Endothelial cell of umbilical vein (primary cell): ENCODE measurements around the gene NELFA. TPM values are rescaled to one million over a fixed set of nuclear protein-coding genes. Genes with fewer than 3 reads are reported as not detected.

Experiments
- BruUV-seq: library from RNA; stranded (reverse); fragments of 400-500 nt; replicated peaks from 2 replicates; lab custom pipeline; 2021; lab: Mats Ljungman, UMichigan
- CTCF ChIA-PET: fragments of 300-600, 350-600 bp; sonication (Branson Sonifier 250); formaldehyde crosslinking; loops from one replicate; lab custom pipeline; 2021; ENCODE audit warnings: antibody characterized with exemption, inconsistent platforms; lab: Charles Lee
- POLR2A ChIA-PET: fragments of 300-600, 350-600 bp; sonication (Branson Sonifier 250); formaldehyde crosslinking; loops from one replicate; lab custom pipeline; 2021; ENCODE audit warnings: antibody characterized with exemption, inconsistent platforms; lab: Charles Lee
- DNase-seq: peaks from one replicate; pipeline ENCODE4 v3.0.0-alpha.2; 2011; ENCODE audit warnings: low read depth, low spot score
- FAIRE-seq: peaks from 2 replicates; lab custom pipeline; 2011; peaks lifted over from hg19 to GRCh38; lab: Jason Lieb, UNC
- H2AFZ ChIP-seq: 2 replicates; pipeline ENCODE4 v1.6.0; 2012; ENCODE audit warnings: low read depth, low read length, control low read depth, inconsistent platforms
- H3K27ac ChIP-seq: 2 replicates; pipeline ENCODE4 v1.5.1; 2011; ENCODE audit warnings: low read depth, mild to moderate bottlenecking, control low read depth, low read length, moderate library complexity; ENCODE audit not compliant: insufficient read depth
- H3K27me3 ChIP-seq, 2 experiments: 2 replicates each; pipeline versions ENCODE4 v1.6.0 to v1.6.1; 2011; ENCODE audit warnings: low read length in 2 of 2, mixed read lengths in 1 of 2; ENCODE audit not compliant: control insufficient read depth in 2 of 2, insufficient read depth in 2 of 2
- H3K36me3 ChIP-seq, 2 experiments: 2 replicates in 1 of 2; 3 replicates in 1 of 2; pipeline ENCODE4 v1.5.1; 2011; ENCODE audit warnings: low read length in 2 of 2, mild to moderate bottlenecking in 1 of 2, moderate library complexity in 1 of 2; ENCODE audit not compliant: control insufficient read depth in 2 of 2, insufficient read depth in 2 of 2; ENCODE audit errors: extremely low read depth in 1 of 2
- H3K4me1 ChIP-seq: 3 replicates; pipeline ENCODE4 v1.5.1; 2011; ENCODE audit warnings: mild to moderate bottlenecking, low read length; ENCODE audit not compliant: control insufficient read depth, insufficient read depth; ENCODE audit errors: extremely low read depth
- H3K4me2 ChIP-seq: 2 replicates; pipeline ENCODE4 v1.6.1; 2011; ENCODE audit warnings: low read length, control low read depth, mixed read lengths; ENCODE audit not compliant: insufficient read depth
- H3K4me3 ChIP-seq, 3 experiments: fragments of 200-600 bp in 1 of 3; sonication (generic), shearing (Covaris generic) in 1 of 3; replicated peaks in 1 of 3; 2 replicates each; pipeline ENCODE4 v1.5.1; 2011 to 2016; ENCODE audit warnings: control low read depth in 3 of 3, low read length in 3 of 3, mild to moderate bottlenecking in 2 of 3, inconsistent platforms in 1 of 3, low read depth in 1 of 3, moderate library complexity in 1 of 3; ENCODE audit not compliant: insufficient read depth in 1 of 3
- H3K79me2 ChIP-seq: 2 replicates; pipeline ENCODE4 v1.6.0; 2012; ENCODE audit warnings: low read length, inconsistent platforms; ENCODE audit not compliant: control insufficient read depth, insufficient read depth
- H3K9ac ChIP-seq: replicated peaks from 2 replicates; pipeline ENCODE3; 2011; ENCODE audit warnings: low read length, control low read depth; ENCODE audit not compliant: insufficient read depth; ENCODE audit errors: extremely low read depth
- H3K9me1 ChIP-seq: replicated peaks from 3 replicates; pipeline ENCODE4 v1.6.0; 2011; ENCODE audit warnings: mild to moderate bottlenecking, low read length; ENCODE audit not compliant: control insufficient read depth, insufficient read depth; ENCODE audit errors: extremely low read depth
- H3K9me3 ChIP-seq: replicated peaks from 2 replicates; pipeline ENCODE4 v1.5.1; 2012; ENCODE audit warnings: low read length, inconsistent platforms; ENCODE audit not compliant: control insufficient read depth, insufficient read depth
- H4K20me1 ChIP-seq: replicated peaks from 2 replicates; pipeline ENCODE3; 2011; ENCODE audit warnings: mild to moderate bottlenecking, low read length; ENCODE audit not compliant: control insufficient read depth, insufficient read depth; ENCODE audit errors: extremely low read depth
- CTCF ChIP-seq, 2 donors: IDR thresholded peaks; 1 replicate in 1 of 2; 2 replicates in 1 of 2; pipeline ENCODE4 v1.5.1; 2011; ENCODE audit warnings: low read length in 2 of 2, mild to moderate bottlenecking in 2 of 2, moderate library complexity in 2 of 2, control low read depth in 1 of 2, inconsistent platforms in 1 of 2, low read depth in 1 of 2; ENCODE audit not compliant: insufficient read depth in 1 of 2; ENCODE audit errors: extremely low read depth in 1 of 2
- EZH2 ChIP-seq: IDR thresholded peaks from 2 replicates; pipeline ENCODE4 v1.6.1; 2012; ENCODE audit warnings: borderline replicate concordance, low read depth, mild to moderate bottlenecking, moderate library complexity, low read length, inconsistent platforms; ENCODE audit not compliant: severe bottlenecking
- FOS ChIP-seq: IDR thresholded peaks from 2 replicates; pipeline ENCODE4 v1.6.1; 2011; ENCODE audit warnings: mild to moderate bottlenecking, low read length, moderate library complexity, borderline replicate concordance; ENCODE audit not compliant: insufficient read depth
- GATA2 ChIP-seq: IDR thresholded peaks from 2 replicates; pipeline ENCODE4 v1.7.0; 2011; ENCODE audit warnings: low read depth, mild to moderate bottlenecking, moderate library complexity, mixed read lengths, low read length; ENCODE audit not compliant: insufficient read length, insufficient read depth
- JUN ChIP-seq: IDR thresholded peaks from 2 replicates; pipeline ENCODE4 v1.6.1; 2011; ENCODE audit warnings: borderline replicate concordance, low read depth; ENCODE audit not compliant: insufficient read length, insufficient read depth
- MAX ChIP-seq: IDR thresholded peaks from 2 replicates; pipeline ENCODE4 v1.6.1; 2011; ENCODE audit not compliant: insufficient read depth, insufficient read length
- MYC ChIP-seq: IDR thresholded peaks from one replicate; pipeline ENCODE4 v1.6.1; 2011; ENCODE audit warnings: mild to moderate bottlenecking, low read depth, low read length
- POLR2A ChIP-seq: IDR thresholded peaks from 2 replicates; pipeline ENCODE4 v1.6.1; 2012; ENCODE audit warnings: low read depth, mild to moderate bottlenecking, control low read depth, low read length
- POLR2AphosphoS5 ChIP-seq: IDR thresholded peaks from 2 replicates; pipeline ENCODE4 v1.6.1; 2012; ENCODE audit warnings: low read depth, mild to moderate bottlenecking, control low read depth, low read length, moderate library complexity; ENCODE audit not compliant: insufficient read depth
- dilution Hi-C: fragments of 300-500 bp; cut with MboI; formaldehyde crosslinking; loops from one replicate; pipeline ENCODE4 v1.15.0; 2019; ENCODE audit warnings: low sequenced_read_pairs; ENCODE audit not compliant: extremely low pct_ligation_motif_present
- intact Hi-C: fragments of 100-400 bp; cut with micrococcal nuclease; formaldehyde crosslinking; loops from one replicate; pipeline ENCODE4 v1.10.0; 2022
- polyA plus RNA-seq, 4 experiments: library from polyadenylated mRNA; depleted of rRNA in 3 of 4; stranded (reverse) in 3 of 4; unstranded in 1 of 4; fragments of >200 nt; gene quantifications; 2 replicates each; pipeline versions ENCODE4 v1.2.1 to v1.2.3, GENCODE V29; 2011 to 2012; ENCODE audit warnings: missing spikeins in 1 of 4
- total RNA-seq: library from RNA; stranded (reverse); gene quantifications from 2 replicates; pipeline ENCODE4 v1.2.3, GENCODE V29; 2021

The NELFA gene
- total and polyA plus RNA-seq, 2 donors (not counting 3 experiments of a cell fraction or from before 2014, with no cell fraction given), result 22.8 to 30.3 TPM

GRCh38 chr4:2045518-2045951 lies 36.8 kb upstream of the NELFA start:
- Histone ChIP-seq H3K27me3 (peaks cover under 1 to 5% of the 10 kb centered on the region in 2 experiments), H4K20me1 (no peaks in the 10 kb centered on the region), H3K27ac (no peak overlapping the region), H3K4me3 (no peak overlapping the region), H3K9ac (no peak overlapping the region), H3K9me3 (no peaks in the 10 kb centered on the region), H3K9me1 (no peaks in the 10 kb centered on the region), H3K4me1 (no peaks in the 10 kb centered on the region), H3K36me3 (no peaks in the 10 kb centered on the region), H3K79me2 (no peaks in the 10 kb centered on the region), H3K4me2 (no peak overlapping the region), H2AFZ (no peak overlapping the region)
- DNase-seq (no peak), FAIRE-seq (no peak)
- intact Hi-C loops, result no loop called here
- dilution Hi-C loops, result no loop called here
- BruUV-seq, result no TSS peak
- POLR2A ChIA-PET, result no interaction called here
- CTCF ChIA-PET, result interaction anchor here (1.6 kb wide), 1 partner anchor 174 kb away, joined by 4 read pairs; no protein-coding TSS in a partner anchor
- TF ChIP-seq FOS (no peak), EZH2 (no peak), MAX (no peak)

GRCh38 chr4:2044542-2045517 lies 36.1 kb upstream of the NELFA start:
- Histone ChIP-seq H3K9me3 (no peaks in the 10 kb centered on the region), H3K4me2 (no peak overlapping the region), H3K79me2 (no peaks in the 10 kb centered on the region), H3K9me1 (no peaks in the 10 kb centered on the region), H3K36me3 (no peaks in the 10 kb centered on the region), H3K4me3 (no peak overlapping the region), H2AFZ (no peak overlapping the region), H3K27me3 (peaks cover 4 to 9% of the 10 kb centered on the region in 2 experiments), H3K4me1 (no peaks in the 10 kb centered on the region), H3K27ac (no peak overlapping the region), H3K9ac (no peak overlapping the region), H4K20me1 (no peaks in the 10 kb centered on the region)
- no TSS peak for BruUV-seq
- dilution Hi-C loops (no loop called here), intact Hi-C loops (no loop called here)
- DNase-seq (no peak), FAIRE-seq (no peak)
- ChIA-PET POLR2A (no interaction called here), CTCF (interaction anchor here (1.6 kb wide), 1 partner anchor 175 kb away, joined by 4 read pairs; no protein-coding TSS in a partner anchor)
- TF ChIP-seq POLR2A (no peak), JUN (no peak), EZH2 (no peak), MYC (no peak), CTCF (IDR thresholded peaks at IDR 0.05; ENCODE audit: extremely low read depth in 1 of 2, insufficient read depth in 1 of 2, low read depth in 1 of 2, low read length in 2 of 2) (no peak), GATA2 (no peak), POLR2AphosphoS5 (no peak), MAX (no peak), FOS (no peak)
